Adrenal gland (tissue), 5 donors: ENCODE data around the gene PRKG1.

Source experiments
- CTCF ChIP-seq, 6 experiments: fragments of 450-650 bp in 4 of 6; fragments of 200-600 bp in 2 of 6; sonication (generic) in 1 of 6; IDR thresholded peaks; 1 replicate in 5 of 6; 2 replicates in 1 of 6; pipeline versions ENCODE4 v1.5.1 to v1.8.0; 2016 to 2021; ENCODE audit warnings: antibody characterized with exemption in 6 of 6, mild to moderate bottlenecking in 2 of 6, moderate library complexity in 1 of 6
- POLR2A ChIP-seq, 2 donors: fragments of 450-650 bp; IDR thresholded peaks; one replicate each; pipeline ENCODE4 v1.6.1; 2017; ENCODE audit warnings: antibody characterized with exemption in 2 of 2, mild to moderate bottlenecking in 2 of 2, moderate library complexity in 1 of 2
- donor health status: DM: no; HTN: no; CAD: no.

DNA sequence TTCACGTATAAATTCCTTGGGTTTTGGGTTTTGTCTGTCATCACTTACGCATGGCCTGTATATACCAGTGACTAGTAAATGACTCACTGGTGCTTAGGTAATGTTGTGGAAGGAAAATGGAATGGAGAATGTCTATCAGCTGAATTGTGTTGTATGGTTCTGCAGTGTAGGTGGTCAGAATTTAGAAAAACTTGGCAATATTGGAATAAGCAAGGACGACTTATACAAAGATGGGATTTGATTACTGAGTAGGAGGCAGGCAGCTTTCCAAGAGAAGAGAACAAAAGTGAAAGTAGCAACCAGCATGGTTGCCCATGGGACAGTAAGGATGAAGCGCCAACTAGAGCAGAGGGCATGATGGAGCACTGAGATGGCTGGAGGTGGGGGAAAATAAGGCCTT is 793.7 kb downstream of the PRKG1 start:
- no peak for TF ChIP-seq POLR2A (IDR thresholded peaks at IDR 0.05)
- no peak for TF ChIP-seq CTCF (IDR thresholded peaks at IDR 0.05)
